Measurements from ENCODE around the gene SETD9.

SETD9 gene

GRCh38 chr5:56963246-56963645 is 53.9 kb downstream of the SETD9 start:
- TF ChIP-seq, protein P1, sequence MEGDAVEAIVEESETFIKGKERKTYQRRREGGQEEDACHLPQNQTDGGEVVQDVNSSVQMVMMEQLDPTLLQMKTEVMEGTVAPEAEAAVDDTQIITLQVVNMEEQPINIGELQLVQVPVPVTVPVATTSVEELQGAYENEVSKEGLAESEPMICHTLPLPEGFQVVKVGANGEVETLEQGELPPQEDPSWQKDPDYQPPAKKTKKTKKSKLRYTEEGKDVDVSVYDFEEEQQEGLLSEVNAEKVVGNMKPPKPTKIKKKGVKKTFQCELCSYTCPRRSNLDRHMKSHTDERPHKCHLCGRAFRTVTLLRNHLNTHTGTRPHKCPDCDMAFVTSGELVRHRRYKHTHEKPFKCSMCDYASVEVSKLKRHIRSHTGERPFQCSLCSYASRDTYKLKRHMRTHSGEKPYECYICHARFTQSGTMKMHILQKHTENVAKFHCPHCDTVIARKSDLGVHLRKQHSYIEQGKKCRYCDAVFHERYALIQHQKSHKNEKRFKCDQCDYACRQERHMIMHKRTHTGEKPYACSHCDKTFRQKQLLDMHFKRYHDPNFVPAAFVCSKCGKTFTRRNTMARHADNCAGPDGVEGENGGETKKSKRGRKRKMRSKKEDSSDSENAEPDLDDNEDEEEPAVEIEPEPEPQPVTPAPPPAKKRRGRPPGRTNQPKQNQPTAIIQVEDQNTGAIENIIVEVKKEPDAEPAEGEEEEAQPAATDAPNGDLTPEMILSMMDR (IDR thresholded peaks at IDR 0.05; ENCODE audit: poor library complexity, severe bottlenecking): no peak
- H3K4me3 ChIP-seq (ENCODE audit: severe bottlenecking): no peak overlapping the region
- H3K4me1 ChIP-seq (ENCODE audit: insufficient read depth, poor library complexity, severe bottlenecking): no peaks in the 10 kb centered on the region
- no peak for ATAC-seq (ENCODE audit: low read depth)
- no peak for DNase-seq (ENCODE audit: low spot score)
- H3K27me3 ChIP-seq (ENCODE audit: insufficient read depth, poor library complexity, severe bottlenecking): peaks cover 10% of the 10 kb centered on the region
- H3K9me3 ChIP-seq (ENCODE audit: severe bottlenecking): no peaks in the 10 kb centered on the region
- no peak overlapping the region for H3K27ac ChIP-seq (ENCODE audit: poor library complexity, severe bottlenecking)
- H3K36me3 ChIP-seq (ENCODE audit: low read depth): no peaks in the 10 kb centered on the region

GRCh38 chr5:56964173-56964572 is 54.8 kb downstream of the SETD9 start:
- Histone ChIP-seq H3K4me3 (ENCODE audit: severe bottlenecking) (no peak overlapping the region), H3K9me3 (ENCODE audit: severe bottlenecking) (no peaks in the 10 kb centered on the region), H3K27ac (ENCODE audit: poor library complexity, severe bottlenecking) (no peak overlapping the region), H3K27me3 (ENCODE audit: insufficient read depth, poor library complexity, severe bottlenecking) (peaks cover 3% of the 10 kb centered on the region), H3K4me1 (ENCODE audit: insufficient read depth, poor library complexity, severe bottlenecking) (no peaks in the 10 kb centered on the region), H3K36me3 (ENCODE audit: low read depth) (no peaks in the 10 kb centered on the region)
- TF ChIP-seq, protein P1 (IDR thresholded peaks at IDR 0.05; ENCODE audit: poor library complexity, severe bottlenecking): no peak
- DNase-seq (ENCODE audit: low spot score) (no peak), ATAC-seq (ENCODE audit: low read depth) (no peak)

All from RWPE2 (cell line).